Measurements from ENCODE around the gene NPB.
A peak's percentile ranks its signal among the peaks of the same experiment; 100 is the strongest.

The NPB gene

GRCh38 chr17:81942167-81942553, 40.1 kb downstream of the NPB start:
- no peak overlapping the region for H3K4me3 ChIP-seq (ENCODE audit: severe bottlenecking)
- DNase-seq (ENCODE audit: low spot score) (no peak), ATAC-seq (ENCODE audit: low read depth) (no peak)
- TF ChIP-seq CTCF (IDR thresholded peaks at IDR 0.05; ENCODE audit: poor library complexity, severe bottlenecking): no peak
- no peaks in the 10 kb centered on the region for H3K36me3 ChIP-seq (ENCODE audit: low read depth)
- no peaks in the 10 kb centered on the region for H3K27me3 ChIP-seq (ENCODE audit: insufficient read depth, poor library complexity, severe bottlenecking)
- H3K27ac ChIP-seq (ENCODE audit: poor library complexity, severe bottlenecking): no peak overlapping the region
- no peaks in the 10 kb centered on the region for H3K4me1 ChIP-seq (ENCODE audit: insufficient read depth, poor library complexity, severe bottlenecking)
- H3K9me3 ChIP-seq (ENCODE audit: severe bottlenecking): no peaks in the 10 kb centered on the region

GRCh38 chr17:81944858-81945257, 42.8 kb downstream of the NPB start:
- Histone ChIP-seq H3K36me3 (ENCODE audit: low read depth) (no peaks in the 10 kb centered on the region), H3K27me3 (ENCODE audit: insufficient read depth, poor library complexity, severe bottlenecking) (no peaks in the 10 kb centered on the region), H3K4me1 (ENCODE audit: insufficient read depth, poor library complexity, severe bottlenecking) (no peaks in the 10 kb centered on the region), H3K27ac (ENCODE audit: poor library complexity, severe bottlenecking) (no peak overlapping the region), H3K4me3 (ENCODE audit: severe bottlenecking) (no peak overlapping the region), H3K9me3 (ENCODE audit: severe bottlenecking) (no peaks in the 10 kb centered on the region)
- ATAC-seq (ENCODE audit: low read depth) (no peak), DNase-seq (ENCODE audit: low spot score) (no peak)
- no peak for TF ChIP-seq CTCF (IDR thresholded peaks at IDR 0.05; ENCODE audit: poor library complexity, severe bottlenecking)

GRCh38 chr17:81947189-81947588, 45.2 kb downstream of the NPB start, which contains the start of gene MYADML2:
TSS of gene MYADML2 (minus strand) at chr17:81947233. CDS start at chr17:81941741, 5,492 bp downstream.
- no peak for TF ChIP-seq CTCF (IDR thresholded peaks at IDR 0.05; ENCODE audit: poor library complexity, severe bottlenecking)
- H3K27me3 ChIP-seq (ENCODE audit: insufficient read depth, poor library complexity, severe bottlenecking): no peaks in the 10 kb centered on the region
- no peak within 1 kb of the TSS for H3K27ac ChIP-seq (ENCODE audit: poor library complexity, severe bottlenecking)
- H3K9me3 ChIP-seq (ENCODE audit: severe bottlenecking): no peaks in the 10 kb centered on the region
- DNase-seq (ENCODE audit: low spot score): peak; percentile 42
- H3K4me3 ChIP-seq (ENCODE audit: severe bottlenecking): no peak within 1 kb of the TSS
- no peak for ATAC-seq (ENCODE audit: low read depth)
- H3K36me3 ChIP-seq (ENCODE audit: low read depth): no peaks in the 10 kb centered on the region
- H3K4me1 ChIP-seq (ENCODE audit: insufficient read depth, poor library complexity, severe bottlenecking): no peaks in the 10 kb centered on the region

GRCh38 chr17:81948635-81949378, 46.8 kb downstream of the NPB start:
- ATAC-seq (ENCODE audit: low read depth) (no peak), DNase-seq (ENCODE audit: low spot score) (peak; percentile 61)
- H3K36me3 ChIP-seq (ENCODE audit: low read depth): no peaks in the 10 kb centered on the region
- H3K4me1 ChIP-seq (ENCODE audit: insufficient read depth, poor library complexity, severe bottlenecking): no peaks in the 10 kb centered on the region
- no peaks in the 10 kb centered on the region for H3K27me3 ChIP-seq (ENCODE audit: insufficient read depth, poor library complexity, severe bottlenecking)
- H3K4me3 ChIP-seq (ENCODE audit: severe bottlenecking): no peak overlapping the region
- no peak for TF ChIP-seq CTCF (IDR thresholded peaks at IDR 0.05; ENCODE audit: poor library complexity, severe bottlenecking)
- H3K9me3 ChIP-seq (ENCODE audit: severe bottlenecking): no peaks in the 10 kb centered on the region
- no peak overlapping the region for H3K27ac ChIP-seq (ENCODE audit: poor library complexity, severe bottlenecking)

GRCh38 chr17:81950501-81950900, 48.5 kb downstream of the NPB start:
- no peak overlapping the region for H3K27ac ChIP-seq (ENCODE audit: poor library complexity, severe bottlenecking)
- no peak for TF ChIP-seq CTCF (IDR thresholded peaks at IDR 0.05; ENCODE audit: poor library complexity, severe bottlenecking)
- H3K9me3 ChIP-seq (ENCODE audit: severe bottlenecking): no peaks in the 10 kb centered on the region
- no peak overlapping the region for H3K4me3 ChIP-seq (ENCODE audit: severe bottlenecking)
- H3K4me1 ChIP-seq (ENCODE audit: insufficient read depth, poor library complexity, severe bottlenecking): no peaks in the 10 kb centered on the region
- H3K27me3 ChIP-seq (ENCODE audit: insufficient read depth, poor library complexity, severe bottlenecking): no peaks in the 10 kb centered on the region
- H3K36me3 ChIP-seq (ENCODE audit: low read depth): no peaks in the 10 kb centered on the region
- ATAC-seq (ENCODE audit: low read depth): no peak
- no peak for DNase-seq (ENCODE audit: low spot score)

All from RWPE2 (cell line).